GM18868 (cell line): ENCODE data around the gene NEFH.
"Not testable (repeated sequence)": the region's sequence is repeated elsewhere in the genome, so short reads cannot be mapped to it uniquely, and the experiment has no call there.

Source experiments
- ATAC-seq: cut with Tn5 transposase; IDR thresholded peaks from one replicate; pipeline ENCODE4 v1.9.1; 2021; ENCODE audit warnings: mild to moderate bottlenecking, moderate library complexity; ENCODE audit not compliant: unreplicated experiment

The NEFH gene

GRCh38 chr22:29479417-29480261 is at the start of gene NEFH:
TSS of gene NEFH (plus strand) at chr22:29480218. CDS start at chr22:29480263, 45 bp downstream.
- ATAC-seq: no peak

- ATAC-seq: no peak
Observed at GRCh38 chr22:29431986-29432385, 48.0 kb upstream of the NEFH start.

GRCh38 chr22:29433856-29434255 is 46.2 kb upstream of the NEFH start:
- no peak for ATAC-seq

GRCh38 chr22:29434288-29434687 is 45.7 kb upstream of the NEFH start:
- no peak for ATAC-seq

- ATAC-seq: no peak
Observed at GRCh38 chr22:29435236-29436136, 44.5 kb upstream of the NEFH start.

- not testable (repeated sequence) for ATAC-seq
Observed at GRCh38 chr22:29438283-29438682, 41.7 kb upstream of the NEFH start, which contains the start of gene RFPL1. TSS of gene RFPL1 (plus strand) at chr22:29438583.

GRCh38 chr22:29442976-29443375 is 37.0 kb upstream of the NEFH start:
- ATAC-seq: no peak

GRCh38 chr22:29443452-29443851 is 36.6 kb upstream of the NEFH start:
- ATAC-seq: no peak

GRCh38 chr22:29443861-29444792 is 35.9 kb upstream of the NEFH start:
- no peak for ATAC-seq

GRCh38 chr22:29445508-29445907 is 34.5 kb upstream of the NEFH start:
- ATAC-seq: no peak

- ATAC-seq: no peak
Observed at GRCh38 chr22:29447906-29448305, 32.1 kb upstream of the NEFH start.

- no peak for ATAC-seq
Observed at GRCh38 chr22:29449296-29449875, 30.6 kb upstream of the NEFH start.

- ATAC-seq: no peak
Observed at GRCh38 chr22:29450222-29450621, 29.8 kb upstream of the NEFH start.

GRCh38 chr22:29451863-29452262 is 28.2 kb upstream of the NEFH start:
- no peak for ATAC-seq

- no peak for ATAC-seq
Observed at GRCh38 chr22:29454276-29454675, 25.7 kb upstream of the NEFH start.

GRCh38 chr22:29456211-29456671 is 23.8 kb upstream of the NEFH start:
- no peak for ATAC-seq

GRCh38 chr22:29457730-29458129 is 22.3 kb upstream of the NEFH start:
- no peak for ATAC-seq

GRCh38 chr22:29458551-29458950 is 21.5 kb upstream of the NEFH start:
- no peak for ATAC-seq

- ATAC-seq: no peak
Observed at GRCh38 chr22:29459773-29460172, 20.2 kb upstream of the NEFH start.

- no peak for ATAC-seq
Observed at GRCh38 chr22:29461263-29461662, 18.8 kb upstream of the NEFH start.
